HG03039 (cell line): ENCODE data around the gene PKP3.
"Not testable (repeated sequence)": the region's sequence is repeated elsewhere in the genome, so short reads cannot be mapped to it uniquely, and the experiment has no call there.

Experiments
- ATAC-seq: cut with Tn5 transposase; IDR thresholded peaks from one replicate; pipeline ENCODE4 v1.9.1; 2021; ENCODE audit warnings: mild to moderate bottlenecking, moderate library complexity; ENCODE audit not compliant: unreplicated experiment

PKP3 gene

DNA sequence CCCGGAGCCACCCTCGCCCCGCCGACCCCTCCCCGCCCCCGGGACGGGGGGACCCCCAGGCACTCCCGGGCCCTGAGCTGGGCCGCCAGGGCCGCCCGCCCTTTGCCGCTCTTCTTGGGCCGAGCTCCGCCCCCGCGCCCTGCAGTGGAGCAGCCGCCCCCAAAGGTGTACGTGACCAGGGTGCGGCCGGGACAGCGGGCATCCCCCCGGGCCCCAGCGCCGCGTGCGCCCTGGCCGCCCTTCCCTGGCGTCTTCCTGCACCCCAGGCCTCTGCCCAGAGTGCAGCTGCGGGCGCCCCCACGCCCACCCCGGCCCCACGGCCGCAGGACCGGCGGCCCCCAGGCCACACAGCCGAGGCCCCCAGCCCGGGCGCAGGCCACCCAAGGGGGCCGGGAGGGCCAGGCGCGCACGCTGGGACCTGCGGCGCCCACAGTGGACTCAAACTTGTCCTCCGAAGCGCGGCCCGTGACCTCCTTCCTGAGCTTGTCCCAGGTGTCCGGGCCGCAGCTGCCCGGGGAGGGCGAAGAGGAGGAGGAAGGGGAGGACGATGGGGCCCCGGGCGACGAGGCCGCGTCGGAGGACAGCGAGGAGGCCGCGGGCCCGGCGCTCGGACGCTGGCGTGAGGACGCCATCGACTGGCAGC, 17.4 kb upstream of the PKP3 start:
- no peak for ATAC-seq

- ATAC-seq = no peak
Observed at GRCh38 chr11:377174-377865, 16.7 kb upstream of the PKP3 start.

DNA sequence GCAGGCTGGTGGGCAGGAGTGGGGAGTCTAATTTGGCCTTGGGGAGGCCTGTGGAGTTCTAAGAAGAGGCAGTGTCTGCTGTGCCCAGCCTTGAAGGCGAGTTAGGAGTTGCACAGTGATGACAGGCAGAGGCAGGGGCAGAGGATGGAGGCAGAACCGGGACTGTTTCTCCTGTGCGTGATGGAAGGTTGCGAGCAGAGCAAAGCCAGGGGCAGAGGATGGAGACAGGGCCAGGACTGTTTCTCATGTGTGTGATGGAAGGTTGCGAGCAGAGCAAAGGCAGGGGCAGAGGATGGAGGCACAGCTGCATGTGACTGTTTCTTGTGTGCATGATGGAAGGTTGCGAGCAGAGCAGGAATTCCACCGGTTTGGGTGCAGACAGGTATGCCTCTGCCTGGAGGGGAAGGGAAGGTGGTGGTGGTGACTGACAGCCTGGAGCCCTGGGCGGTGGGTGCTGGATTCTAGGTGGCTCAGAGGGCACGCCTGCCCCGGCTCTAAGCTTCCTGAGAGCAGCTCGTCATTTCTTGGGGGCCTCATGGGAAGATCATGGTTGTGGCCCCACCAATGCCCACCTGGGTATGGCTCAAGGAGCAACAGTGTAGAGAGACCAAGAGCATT, 16.0 kb upstream of the PKP3 start:
- ATAC-seq = no peak

GRCh38 chr11:379205-380094, 14.6 kb upstream of the PKP3 start:
- ATAC-seq = no peak

- ATAC-seq = no peak
Observed at GRCh38 chr11:380095-380480, 13.9 kb upstream of the PKP3 start.

DNA sequence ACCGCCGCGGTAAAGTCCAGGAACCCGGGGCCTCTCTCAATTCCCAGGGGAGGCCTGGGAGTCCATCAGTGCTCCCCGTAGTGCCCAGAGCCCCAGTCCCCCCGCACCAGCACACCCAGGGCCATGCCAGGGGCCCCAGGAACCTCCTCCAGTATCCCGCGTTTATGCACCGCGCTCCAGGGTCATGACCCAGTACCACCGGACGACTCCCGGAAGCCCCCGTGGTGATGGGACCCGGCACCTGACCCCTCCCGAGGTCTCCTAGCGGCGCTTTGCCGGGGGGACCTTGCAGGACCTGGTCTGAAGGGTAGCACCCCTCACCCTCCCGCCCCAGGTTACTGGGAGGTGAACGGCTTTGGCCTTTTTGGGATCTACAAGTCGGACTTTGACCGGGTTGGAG, 13.5 kb upstream of the PKP3 start:
- no peak for ATAC-seq

GRCh38 chr11:380996-381395, 13.0 kb upstream of the PKP3 start:
- no peak for ATAC-seq

DNA sequence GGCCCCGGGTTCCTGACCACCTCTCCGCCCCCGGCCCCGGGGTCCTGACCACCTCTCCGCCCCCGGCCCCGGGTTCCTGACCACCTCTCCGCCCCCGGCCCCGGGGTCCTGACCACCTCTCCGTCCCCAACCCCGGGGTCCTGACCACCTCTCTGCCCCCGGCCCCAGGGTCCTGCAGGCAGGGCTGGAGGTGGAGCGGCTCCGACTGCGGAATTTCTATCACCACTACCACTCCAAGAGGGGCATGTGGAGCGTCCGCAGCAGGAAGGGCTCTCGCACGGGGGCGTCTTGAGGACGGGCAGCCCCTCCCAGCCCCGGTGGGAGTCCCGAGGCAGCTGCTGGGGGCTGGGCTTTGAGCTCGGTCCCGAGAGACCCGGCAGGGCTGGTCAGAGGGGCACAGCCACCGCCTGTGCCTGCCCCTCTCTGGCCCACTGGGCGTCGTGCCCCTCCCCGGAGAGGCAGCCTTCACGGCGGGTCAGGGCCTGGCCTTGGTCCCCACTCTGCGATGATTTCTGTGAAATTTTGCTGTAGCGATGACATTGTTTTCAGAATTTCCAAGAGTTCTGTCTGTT, 12.4 kb upstream of the PKP3 start:
- ATAC-seq = no peak

DNA sequence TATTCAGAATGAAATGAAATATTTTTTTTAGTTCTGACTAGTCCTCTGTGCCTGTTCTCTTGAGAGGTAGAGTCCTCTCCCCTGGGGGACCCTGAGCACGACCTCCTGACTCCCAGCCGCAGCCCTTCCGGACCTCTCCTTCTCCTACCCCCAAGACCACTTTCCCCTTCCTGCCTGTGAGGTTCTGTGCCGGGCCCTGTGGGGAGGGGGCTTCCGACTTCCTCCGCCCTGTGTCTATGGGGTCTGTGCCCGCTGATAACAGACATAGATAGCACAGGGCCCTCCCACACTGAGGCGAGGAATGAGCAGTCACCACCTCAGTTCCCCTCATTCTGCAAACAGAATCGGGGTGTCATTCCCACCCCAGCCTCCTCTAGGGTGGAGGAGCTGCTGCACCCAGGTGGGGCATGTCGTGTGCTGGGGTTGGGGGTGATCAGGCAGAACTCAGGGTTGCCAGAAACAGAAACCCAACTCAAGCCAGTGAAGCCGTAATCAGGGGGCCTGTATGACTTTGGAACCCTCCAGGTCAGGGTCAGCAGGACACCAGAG, 11.9 kb upstream of the PKP3 start:
- ATAC-seq = no peak

DNA sequence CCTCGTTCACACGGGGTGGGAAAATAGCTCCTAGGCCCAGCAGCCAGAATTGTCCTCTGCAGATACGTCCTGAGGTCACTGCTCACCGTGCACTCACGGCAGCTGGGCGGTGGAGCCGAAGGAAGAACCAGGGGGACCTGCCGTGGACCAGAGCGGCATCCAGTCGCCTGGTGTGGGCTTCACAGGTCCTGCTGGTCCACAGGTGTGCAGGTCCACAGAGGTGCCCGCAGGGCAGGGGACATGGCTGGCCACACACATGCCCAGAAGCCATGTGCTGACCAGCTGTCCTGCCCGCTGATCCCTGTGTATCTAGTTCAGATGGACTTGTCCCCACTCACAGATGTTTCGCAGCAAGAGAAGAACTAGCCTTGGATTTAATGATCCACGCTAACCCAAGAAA, 10.6 kb upstream of the PKP3 start:
- no peak for ATAC-seq

GRCh38 chr11:384511-384910, 9.5 kb upstream of the PKP3 start:
- ATAC-seq = no peak

DNA sequence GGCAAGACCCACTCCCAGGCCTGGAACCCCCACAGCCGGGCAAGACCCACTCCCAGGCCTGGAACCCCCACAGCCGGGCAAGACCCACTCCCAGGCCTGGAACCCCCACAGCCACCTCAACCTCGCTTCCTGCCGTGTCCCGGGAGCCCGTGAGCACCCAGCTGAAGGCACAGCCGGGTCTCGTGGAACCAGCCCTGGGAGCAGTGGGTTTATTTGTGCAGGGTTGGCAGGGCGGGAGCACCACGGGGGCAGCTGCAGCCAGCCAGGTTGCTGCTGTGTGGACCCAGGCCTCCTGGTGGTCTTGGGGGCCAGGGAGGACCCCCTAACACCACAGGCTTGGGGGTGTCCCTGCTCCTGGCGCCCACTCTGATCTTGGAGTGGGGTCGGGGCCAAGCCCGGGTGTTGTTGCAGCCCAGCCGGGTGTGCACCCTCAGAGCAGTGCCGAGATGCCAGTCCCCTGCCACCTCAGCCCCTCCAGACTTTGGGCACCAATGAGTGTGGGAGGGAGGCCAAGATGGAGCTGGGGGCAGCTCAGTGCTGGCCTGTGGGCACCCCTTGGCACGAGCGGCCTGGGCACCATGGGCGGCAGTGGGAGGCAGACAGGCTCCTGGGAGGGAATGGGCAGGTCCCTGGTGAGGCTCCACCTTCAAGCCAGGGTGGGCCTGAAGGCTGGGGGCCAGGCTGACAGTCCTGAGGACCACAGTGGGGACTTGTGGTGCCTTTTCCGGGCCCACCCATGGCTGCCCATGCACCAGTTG, 8.2 kb upstream of the PKP3 start:
- no peak for ATAC-seq

DNA sequence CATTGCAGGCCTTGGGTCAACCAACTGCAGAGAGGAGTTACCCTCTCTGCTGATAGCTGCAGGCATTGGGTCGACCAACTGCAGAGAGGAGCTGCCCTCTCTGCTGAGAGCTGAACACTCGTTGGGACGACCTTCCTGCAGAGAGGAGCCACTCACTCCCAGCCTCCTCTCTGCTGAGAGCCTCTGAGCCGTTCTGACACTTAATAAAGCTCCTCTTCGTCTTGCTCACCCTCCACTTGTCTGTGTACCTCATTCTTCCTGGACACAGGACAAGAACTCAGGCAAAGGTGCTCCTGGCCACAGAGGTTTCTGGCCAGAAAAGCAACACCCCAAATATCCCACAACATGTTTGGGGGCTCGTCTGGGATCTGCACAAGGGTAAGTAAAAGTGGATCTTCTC, 7.5 kb upstream of the PKP3 start:
- ATAC-seq = no peak

GRCh38 chr11:387193-387793, 6.7 kb upstream of the PKP3 start:
- ATAC-seq = no peak

DNA sequence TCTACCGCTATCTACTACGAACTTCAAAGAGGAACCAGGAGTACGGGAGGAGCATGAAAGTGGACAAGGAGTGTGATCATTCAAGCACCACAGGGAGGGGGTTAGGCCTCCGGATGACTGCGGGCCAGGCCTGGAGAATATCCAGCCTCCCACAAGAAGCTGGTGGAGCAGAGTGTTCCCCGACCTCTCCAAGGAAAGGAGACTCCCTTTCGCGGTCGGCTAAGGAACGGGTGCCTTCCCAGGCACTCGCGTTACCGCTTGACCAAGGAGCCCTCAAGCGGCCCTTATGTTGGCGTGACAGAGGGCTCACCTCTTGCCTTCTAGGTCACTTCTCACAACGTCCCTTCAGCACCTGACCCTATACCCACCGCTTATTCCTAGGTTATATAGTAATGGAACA, 4.6 kb upstream of the PKP3 start:
- not testable (repeated sequence) for ATAC-seq

GRCh38 chr11:390175-390574, 3.8 kb upstream of the PKP3 start:
- ATAC-seq = no peak

- ATAC-seq = no peak
Observed at GRCh38 chr11:391117-392017, 2.6 kb upstream of the PKP3 start.

GRCh38 chr11:392102-392777, 1.8 kb upstream of the PKP3 start:
- ATAC-seq = no peak
